Measurements from ENCODE around the gene MARK3.
A peak's percentile ranks its signal among the peaks of the same experiment; 100 is the strongest.

Gene MARK3

GRCh38 chr14:103442288-103442687 lies 57.1 kb downstream of the MARK3 start:
- FAIRE-seq, result no peak

GRCh38 chr14:103443111-103443510 lies 57.9 kb downstream of the MARK3 start:
- FAIRE-seq, result no peak

- FAIRE-seq, result peak; percentile 77
These were observed 59.8 kb downstream of the MARK3 start for GRCh38 chr14:103444837-103445524.

- no peak for FAIRE-seq
These were observed 60.6 kb downstream of the MARK3 start for GRCh38 chr14:103445806-103446205.

GRCh38 chr14:103448097-103448496 lies 62.9 kb downstream of the MARK3 start:
- no peak for FAIRE-seq

- peak; percentile 73 for FAIRE-seq
These were observed 64.5 kb downstream of the MARK3 start for GRCh38 chr14:103449634-103450161.

GRCh38 chr14:103450416-103450815 lies 65.2 kb downstream of the MARK3 start:
- FAIRE-seq, result peak; percentile 68

GRCh38 chr14:103451401-103451800 lies 66.2 kb downstream of the MARK3 start:
- FAIRE-seq, result no peak

GRCh38 chr14:103453791-103454190 lies 68.6 kb downstream of the MARK3 start:
- FAIRE-seq, result no peak

- FAIRE-seq, result no peak
These were observed 71.1 kb downstream of the MARK3 start for GRCh38 chr14:103456167-103456835.

GRCh38 chr14:103460415-103460814 lies 75.2 kb downstream of the MARK3 start:
- no peak for FAIRE-seq

GRCh38 chr14:103463149-103463548 lies 77.9 kb downstream of the MARK3 start:
- no peak for FAIRE-seq

- no peak for FAIRE-seq
These were observed 78.6 kb downstream of the MARK3 start for GRCh38 chr14:103463851-103464250.

GRCh38 chr14:103472939-103473338 lies 87.7 kb downstream of the MARK3 start:
- FAIRE-seq, result no peak

- FAIRE-seq, result no peak
These were observed 89.7 kb downstream of the MARK3 start for GRCh38 chr14:103474893-103475292.

GRCh38 chr14:103476065-103476464 lies 90.8 kb downstream of the MARK3 start:
- no peak for FAIRE-seq

- FAIRE-seq, result no peak
These were observed 91.4 kb downstream of the MARK3 start for GRCh38 chr14:103476631-103477030.

GRCh38 chr14:103480595-103480994 lies 95.4 kb downstream of the MARK3 start:
- FAIRE-seq, result no peak

- no peak for FAIRE-seq
These were observed 98.4 kb downstream of the MARK3 start for GRCh38 chr14:103483600-103483999.

- FAIRE-seq, result no peak
These were observed 100.3 kb downstream of the MARK3 start for GRCh38 chr14:103485504-103485903.

- FAIRE-seq, result no peak
These were observed 102.9 kb downstream of the MARK3 start for GRCh38 chr14:103488071-103488470.

- no peak for FAIRE-seq
These were observed 103.7 kb downstream of the MARK3 start for GRCh38 chr14:103488960-103489359.

- no peak for FAIRE-seq
These were observed 104.4 kb downstream of the MARK3 start for GRCh38 chr14:103489621-103490020.

- no peak for FAIRE-seq
These were observed 106.5 kb downstream of the MARK3 start for GRCh38 chr14:103491691-103492090.

Data from islet of Langerhans (tissue), 1 donor.